ENCODE measurements around the gene TMEM98.
"Not testable (repeated sequence)": the region's sequence is repeated elsewhere in the genome, so short reads cannot be mapped to it uniquely, and the experiment has no call there.

TMEM98 gene

GRCh38 chr17:32915245-32915644 is 12.7 kb upstream of the TMEM98 start:
- DNase-seq, result no peak

- DNase-seq, result no peak
Measured at GRCh38 chr17:32916134-32916533, 11.8 kb upstream of the TMEM98 start.

DNA sequence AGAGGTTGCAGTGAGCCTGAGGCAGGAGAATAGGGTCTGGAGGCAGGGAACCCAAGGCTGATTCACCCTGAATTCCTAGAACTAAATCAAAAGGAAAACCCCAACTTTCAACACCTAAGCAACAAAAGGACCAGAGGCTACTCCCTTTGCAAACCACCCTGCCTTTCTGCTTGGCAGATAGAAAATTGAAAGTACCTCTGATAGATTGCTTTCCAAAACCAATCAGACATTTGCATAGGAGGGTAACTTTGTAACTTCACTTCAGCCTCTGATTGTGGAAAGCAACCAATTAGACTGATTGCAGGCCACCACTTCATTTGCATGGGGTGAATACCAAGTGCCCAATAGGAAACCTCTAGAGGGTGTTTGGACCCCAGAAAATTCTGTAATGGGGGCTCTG is 10.9 kb upstream of the TMEM98 start:
- DNase-seq, result peak in 1 of 2 donors; percentile 12

DNA sequence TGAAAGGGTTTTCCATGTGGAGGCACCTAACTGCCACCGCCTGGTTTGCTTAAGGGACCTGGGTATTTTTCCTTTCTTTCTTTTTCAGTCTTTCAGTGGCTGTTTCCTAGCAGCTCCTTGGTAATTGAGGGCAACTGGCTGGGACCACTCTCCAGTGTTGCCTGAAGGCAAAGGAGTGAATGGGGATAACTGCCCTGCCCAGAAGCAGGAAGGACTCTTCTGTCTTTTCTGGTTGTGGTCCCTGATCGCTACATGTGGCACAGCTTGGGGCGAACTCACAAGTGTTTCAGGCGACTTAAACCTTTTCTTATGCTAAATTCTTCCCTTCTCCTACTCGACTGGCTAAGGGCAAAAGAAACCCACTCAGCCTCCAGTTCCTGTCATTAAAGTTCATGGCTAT is 10.1 kb upstream of the TMEM98 start:
- DNase-seq, result no peak

DNA sequence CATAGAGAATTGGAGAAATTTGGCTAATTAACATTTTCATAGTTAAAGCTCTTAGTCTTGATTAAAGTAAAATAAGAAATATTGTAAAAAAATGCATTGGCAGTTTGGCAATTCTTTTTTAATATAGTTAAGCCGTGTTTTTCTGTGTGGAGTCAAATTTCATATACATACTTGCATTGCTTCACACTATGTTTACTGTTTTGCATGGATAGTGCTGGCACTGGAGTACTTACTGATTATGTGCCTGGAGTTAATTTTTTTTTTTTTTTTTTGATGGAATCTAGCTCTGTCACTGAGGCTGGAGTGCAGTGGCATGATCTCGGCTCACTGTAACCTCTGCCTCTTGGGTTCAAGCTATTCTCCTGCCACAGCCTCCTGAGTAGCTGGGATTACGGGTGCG is 8.1 kb upstream of the TMEM98 start:
- DNase-seq, result not testable (repeated sequence)

- DNase-seq, result no peak
Measured at GRCh38 chr17:32920293-32920692, 7.7 kb upstream of the TMEM98 start.

DNA sequence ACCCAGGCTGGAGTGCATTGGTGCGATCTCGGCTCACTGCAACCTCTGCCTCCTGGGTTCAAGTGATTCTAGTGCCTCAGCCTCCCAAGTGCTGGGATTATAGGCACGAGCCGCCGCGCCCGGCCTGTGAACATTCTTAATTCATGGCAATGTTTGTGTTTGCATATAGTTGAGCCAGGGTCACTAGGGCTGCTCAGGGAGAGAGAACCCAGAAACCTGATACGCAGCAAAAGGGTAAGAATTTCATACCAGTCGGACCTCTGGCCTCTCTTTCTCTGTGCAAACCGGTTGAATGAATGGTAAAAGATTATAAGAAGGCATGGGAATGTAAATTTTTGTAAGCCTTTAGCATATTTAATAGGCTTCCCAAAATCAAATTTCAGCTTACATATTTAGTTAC is 6.9 kb upstream of the TMEM98 start:
- DNase-seq, result no peak

DNA sequence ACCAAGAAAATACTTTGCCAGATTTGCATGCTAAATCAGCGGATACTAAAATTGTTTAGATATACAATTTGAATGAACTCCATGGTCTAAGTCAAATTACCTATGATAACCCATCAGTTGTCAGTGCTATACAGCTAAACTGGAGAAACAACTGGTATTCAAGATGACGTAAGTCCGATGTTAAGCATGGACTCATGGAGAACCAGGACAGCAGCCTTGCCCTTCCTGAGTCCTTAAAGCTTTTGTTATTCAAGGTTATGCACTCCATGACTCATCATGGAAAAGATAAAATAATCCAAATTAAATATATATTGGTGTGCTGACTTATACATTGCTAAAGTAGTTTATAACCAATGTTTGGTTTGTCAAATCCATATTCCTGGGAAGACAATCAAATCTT is 4.0 kb upstream of the TMEM98 start:
- DNase-seq, result not testable (repeated sequence)

GRCh38 chr17:32926183-32926582 is 1.8 kb upstream of the TMEM98 start:
- no peak for DNase-seq

GRCh38 chr17:32926789-32927188 is 1.2 kb upstream of the TMEM98 start:
- not testable (repeated sequence) for DNase-seq

GRCh38 chr17:32927201-32927723 is 691 bp upstream of the TMEM98 start:
- no peak for DNase-seq

DNA sequence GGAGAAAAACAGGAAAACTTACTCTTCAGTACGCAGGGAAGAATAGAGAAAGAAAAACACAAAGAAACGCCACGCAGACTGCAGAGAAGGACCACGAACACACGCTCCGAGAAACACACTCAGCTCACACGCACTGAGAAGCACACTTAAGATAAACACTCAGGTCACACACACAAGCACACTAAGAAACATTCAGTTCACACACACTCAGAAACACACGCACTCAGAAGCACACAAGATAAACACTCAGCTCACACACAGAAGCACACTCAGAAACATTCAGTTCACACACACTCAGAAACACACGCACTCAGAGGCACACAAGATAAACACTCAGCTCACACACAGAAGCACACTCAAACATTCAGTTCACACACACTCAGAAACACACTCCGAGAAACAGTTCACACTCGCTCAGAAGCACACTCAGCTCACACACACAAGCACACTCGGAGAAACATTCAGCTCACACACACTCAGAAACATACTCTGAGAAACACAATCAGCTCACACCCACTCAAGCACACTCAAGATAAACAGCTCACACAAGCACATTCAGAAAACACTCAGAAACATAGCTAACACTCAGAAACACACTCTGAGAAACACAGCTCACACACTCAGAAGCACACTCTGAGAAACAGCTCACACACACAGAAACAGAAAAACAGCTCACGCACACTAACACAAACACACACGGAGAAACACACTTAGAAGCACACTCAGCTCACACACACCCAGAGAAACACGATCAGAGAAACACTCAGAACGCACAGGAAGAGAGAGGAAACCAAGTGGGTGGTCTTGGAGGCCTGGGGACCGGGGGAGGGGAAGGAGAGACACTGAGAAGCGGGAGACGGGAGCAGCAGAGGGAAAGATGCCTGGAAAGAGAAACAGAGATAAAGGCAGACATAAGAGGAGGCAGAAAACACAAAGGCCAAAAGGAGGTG is 908 bp downstream of the TMEM98 start:
- DNase-seq, result no peak

GRCh38 chr17:32929588-32929987 is 1.6 kb downstream of the TMEM98 start:
- DNase-seq, result no peak

DNA sequence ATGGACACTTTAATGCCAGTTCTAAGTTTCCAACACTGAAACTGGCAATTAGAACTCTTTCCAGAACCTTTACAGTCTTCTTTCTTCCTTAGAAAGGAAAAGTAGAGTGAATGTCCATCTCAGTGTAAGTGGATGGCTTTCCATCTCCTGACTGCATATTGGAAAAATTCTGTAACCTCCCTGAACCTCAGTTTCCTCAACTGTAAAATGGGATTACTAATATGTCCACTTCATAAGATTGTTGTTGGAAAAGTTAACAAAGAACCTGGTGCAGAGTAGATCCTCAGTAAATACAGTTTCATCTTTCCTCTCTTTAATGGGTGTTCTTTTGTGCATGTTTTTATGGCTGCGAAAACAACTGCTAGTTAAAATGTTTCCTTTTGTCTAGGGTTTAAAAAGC is 2.6 kb downstream of the TMEM98 start:
- DNase-seq, result no peak

DNA sequence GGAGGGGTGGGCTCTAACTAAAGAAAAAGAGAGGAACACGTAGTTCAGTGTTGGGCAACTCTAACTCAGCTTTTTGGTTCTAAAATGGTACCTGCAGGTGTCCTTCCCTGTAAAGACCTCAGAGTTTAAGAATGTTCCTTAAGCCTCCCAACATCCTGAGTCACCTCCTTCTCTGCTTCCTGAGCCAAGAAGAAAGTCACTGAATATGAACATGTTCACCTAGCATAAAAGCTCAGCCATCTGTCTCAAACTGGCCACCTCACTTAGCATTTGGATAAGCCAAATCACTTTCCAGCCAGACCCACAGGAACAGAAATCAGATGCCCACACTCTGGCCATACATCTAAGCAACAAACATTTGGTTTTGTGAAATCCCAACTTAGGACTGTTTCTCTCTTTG is 3.7 kb downstream of the TMEM98 start:
- DNase-seq, result no peak

- DNase-seq, result no peak
Measured at GRCh38 chr17:32933881-32934280, 5.9 kb downstream of the TMEM98 start.

GRCh38 chr17:32935726-32936125 is 7.8 kb downstream of the TMEM98 start:
- DNase-seq, result no peak

GRCh38 chr17:32936186-32936893 is 8.4 kb downstream of the TMEM98 start:
- no peak for DNase-seq

- DNase-seq, result peak; percentile 6 to 54
Measured at GRCh38 chr17:32936894-32937500, 9.0 kb downstream of the TMEM98 start.

DNA sequence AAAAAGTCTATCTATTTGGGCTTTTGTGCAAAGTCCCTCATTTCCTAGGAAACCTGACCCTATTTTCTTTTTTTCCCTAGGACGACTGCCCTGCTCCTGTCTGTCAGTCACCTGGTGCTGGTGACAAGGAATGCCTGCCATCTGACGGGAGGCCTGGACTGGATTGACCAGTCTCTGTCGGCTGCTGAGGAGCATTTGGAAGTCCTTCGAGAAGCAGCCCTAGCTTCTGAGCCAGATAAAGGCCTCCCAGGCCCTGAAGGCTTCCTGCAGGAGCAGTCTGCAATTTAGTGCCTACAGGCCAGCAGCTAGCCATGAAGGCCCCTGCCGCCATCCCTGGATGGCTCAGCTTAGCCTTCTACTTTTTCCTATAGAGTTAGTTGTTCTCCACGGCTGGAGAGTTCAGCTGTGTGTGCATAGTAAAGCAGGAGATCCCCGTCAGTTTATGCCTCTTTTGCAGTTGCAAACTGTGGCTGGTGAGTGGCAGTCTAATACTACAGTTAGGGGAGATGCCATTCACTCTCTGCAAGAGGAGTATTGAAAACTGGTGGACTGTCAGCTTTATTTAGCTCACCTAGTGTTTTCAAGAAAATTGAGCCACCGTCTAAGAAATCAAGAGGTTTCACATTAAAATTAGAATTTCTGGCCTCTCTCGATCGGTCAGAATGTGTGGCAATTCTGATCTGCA is 12.9 kb downstream of the TMEM98 start:
- no peak for DNase-seq

GRCh38 chr17:32941419-32942032 is 13.6 kb downstream of the TMEM98 start:
- peak in 1 of 2 donors; percentile 11 for DNase-seq

DNA sequence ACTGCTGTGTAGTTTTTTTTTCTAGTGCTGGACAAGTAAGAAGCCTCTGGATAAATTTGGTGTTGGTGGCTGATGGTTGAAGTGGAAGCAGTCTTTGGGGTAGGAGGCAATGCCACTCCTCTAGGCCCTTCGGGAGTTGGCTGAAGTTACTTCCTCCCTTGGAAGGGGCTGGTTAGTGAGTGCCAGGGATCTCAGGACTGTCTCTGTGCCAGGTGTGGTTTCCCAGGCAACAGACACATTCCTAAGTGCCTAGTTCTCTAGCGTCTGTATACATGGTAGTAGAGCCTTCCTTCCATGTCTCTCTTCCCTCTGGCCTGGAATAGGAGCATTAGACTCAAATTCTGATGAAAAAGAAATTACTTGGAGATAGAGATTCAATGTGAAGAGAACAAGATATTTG is 15.3 kb downstream of the TMEM98 start:
- DNase-seq, result no peak

Data from inflammatory macrophage treated with lipopolysaccharide for 1 hour (primary cell).